Measurements from ENCODE around the gene TRIM54. TPM values are rescaled to one million over a fixed set of nuclear protein-coding genes. Genes with fewer than 3 reads are reported as not detected.
"Not testable (repeated sequence)": the region's sequence is repeated elsewhere in the genome, so short reads cannot be mapped to it uniquely, and the experiment has no call there.

TRIM54 gene
- total and polyA plus RNA-seq, 2 donors (not counting 3 experiments of a cell fraction or from before 2014, with no cell fraction given): 0.51 to 1.7 TPM

DNA sequence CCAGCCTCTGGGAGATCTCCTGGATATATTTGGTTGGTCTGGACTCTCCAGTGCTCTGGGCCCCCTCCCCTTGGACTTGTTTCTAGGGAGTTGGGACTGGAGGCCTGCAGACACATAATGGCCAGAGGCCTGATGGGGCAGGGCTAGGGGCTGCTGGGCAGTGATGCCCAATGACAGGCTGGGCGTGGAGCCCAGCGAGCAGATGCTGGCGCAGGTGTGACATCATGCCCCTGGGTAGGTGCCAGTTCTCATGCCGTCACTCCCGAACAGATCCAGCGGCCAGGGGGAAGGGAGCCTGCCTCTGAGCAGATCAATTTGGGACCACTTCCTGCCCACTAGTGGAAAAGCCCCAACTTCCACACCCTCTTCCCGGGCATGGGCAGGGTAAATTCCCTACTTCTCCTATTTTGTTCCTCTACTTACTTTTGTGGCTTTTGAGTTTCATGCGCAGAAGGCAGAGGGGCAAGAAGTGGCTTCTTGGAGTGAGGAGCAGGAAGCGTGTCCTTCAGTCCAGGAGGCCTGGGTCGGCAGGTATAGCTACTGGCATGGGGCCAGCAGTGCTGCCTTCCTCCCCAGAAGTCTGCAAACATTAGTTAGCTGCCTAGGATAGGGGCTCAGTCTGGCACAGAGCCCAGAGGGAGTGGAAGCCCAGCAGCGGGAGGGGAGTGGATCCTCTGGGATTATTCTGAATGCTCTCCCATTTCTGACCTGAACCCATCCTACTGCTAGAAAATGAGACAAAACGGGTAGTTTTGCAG is 34.6 kb downstream of the TRIM54 start:
- H3K36me3 ChIP-seq (ENCODE audit: control insufficient read depth in 2 of 2, extremely low read depth in 1 of 2, insufficient read depth in 2 of 2, low read length in 2 of 2): peaks cover 0 to 3% of the 10 kb centered on the region in 2 experiments
- no peaks in the 10 kb centered on the region for H3K79me2 ChIP-seq (ENCODE audit: control insufficient read depth, insufficient read depth, low read length)
- H3K9ac ChIP-seq (replicated peaks; ENCODE audit: extremely low read depth, insufficient read depth, low read length): no peak overlapping the region
- no peak overlapping the region for H3K4me3 ChIP-seq (replicated peaks in 1 of 3; ENCODE audit: insufficient read depth in 1 of 3, low read depth in 1 of 3, low read length in 3 of 3)
- H3K4me2 ChIP-seq (ENCODE audit: insufficient read depth, low read length): no peak overlapping the region
- FAIRE-seq (no peak), DNase-seq (ENCODE audit: low read depth, low spot score) (no peak)
- no peaks in the 10 kb centered on the region for H3K27me3 ChIP-seq (ENCODE audit: control insufficient read depth in 2 of 2, insufficient read depth in 2 of 2, low read length in 2 of 2)
- no peaks in the 10 kb centered on the region for H3K9me1 ChIP-seq (replicated peaks; ENCODE audit: control insufficient read depth, extremely low read depth, insufficient read depth, low read length)
- H4K20me1 ChIP-seq (replicated peaks; ENCODE audit: control insufficient read depth, extremely low read depth, insufficient read depth, low read length): no peaks in the 10 kb centered on the region
- ChIA-PET POLR2A (no interaction called here), CTCF (interaction anchor here (2.0 kb wide), 1 partner anchor 13 kb away, joined by 8 read pairs; no protein-coding TSS in a partner anchor)
- no peak overlapping the region for H2AFZ ChIP-seq (ENCODE audit: low read depth, low read length)
- BruUV-seq (replicated peaks): no TSS peak
- TF ChIP-seq MYC (IDR thresholded peaks at IDR 0.05; ENCODE audit: low read depth, low read length) (no peak), POLR2A (IDR thresholded peaks at IDR 0.05; ENCODE audit: low read depth, low read length) (no peak), EZH2 (IDR thresholded peaks at IDR 0.05; ENCODE audit: borderline replicate concordance, low read depth, low read length, severe bottlenecking) (no peak), FOS (IDR thresholded peaks at IDR 0.05; ENCODE audit: borderline replicate concordance, insufficient read depth, low read length) (no peak), POLR2AphosphoS5 (IDR thresholded peaks at IDR 0.05; ENCODE audit: insufficient read depth, low read depth, low read length) (no peak), GATA2 (IDR thresholded peaks at IDR 0.05; ENCODE audit: insufficient read depth, insufficient read length, low read depth, low read length) (no peak), JUN (IDR thresholded peaks at IDR 0.05; ENCODE audit: borderline replicate concordance, insufficient read depth, insufficient read length, low read depth) (no peak)
- TF ChIP-seq, protein P1, sequence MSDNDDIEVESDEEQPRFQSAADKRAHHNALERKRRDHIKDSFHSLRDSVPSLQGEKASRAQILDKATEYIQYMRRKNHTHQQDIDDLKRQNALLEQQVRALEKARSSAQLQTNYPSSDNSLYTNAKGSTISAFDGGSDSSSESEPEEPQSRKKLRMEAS (IDR thresholded peaks at IDR 0.05; ENCODE audit: insufficient read depth, insufficient read length): no peak
- TF ChIP-seq, protein P2, sequence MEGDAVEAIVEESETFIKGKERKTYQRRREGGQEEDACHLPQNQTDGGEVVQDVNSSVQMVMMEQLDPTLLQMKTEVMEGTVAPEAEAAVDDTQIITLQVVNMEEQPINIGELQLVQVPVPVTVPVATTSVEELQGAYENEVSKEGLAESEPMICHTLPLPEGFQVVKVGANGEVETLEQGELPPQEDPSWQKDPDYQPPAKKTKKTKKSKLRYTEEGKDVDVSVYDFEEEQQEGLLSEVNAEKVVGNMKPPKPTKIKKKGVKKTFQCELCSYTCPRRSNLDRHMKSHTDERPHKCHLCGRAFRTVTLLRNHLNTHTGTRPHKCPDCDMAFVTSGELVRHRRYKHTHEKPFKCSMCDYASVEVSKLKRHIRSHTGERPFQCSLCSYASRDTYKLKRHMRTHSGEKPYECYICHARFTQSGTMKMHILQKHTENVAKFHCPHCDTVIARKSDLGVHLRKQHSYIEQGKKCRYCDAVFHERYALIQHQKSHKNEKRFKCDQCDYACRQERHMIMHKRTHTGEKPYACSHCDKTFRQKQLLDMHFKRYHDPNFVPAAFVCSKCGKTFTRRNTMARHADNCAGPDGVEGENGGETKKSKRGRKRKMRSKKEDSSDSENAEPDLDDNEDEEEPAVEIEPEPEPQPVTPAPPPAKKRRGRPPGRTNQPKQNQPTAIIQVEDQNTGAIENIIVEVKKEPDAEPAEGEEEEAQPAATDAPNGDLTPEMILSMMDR (IDR thresholded peaks at IDR 0.05; ENCODE audit: extremely low read depth in 1 of 2, insufficient read depth in 1 of 2, low read depth in 1 of 2, low read length in 2 of 2): no peak
- H3K9me3 ChIP-seq (replicated peaks; ENCODE audit: control insufficient read depth, insufficient read depth, low read length): no peaks in the 10 kb centered on the region
- H3K4me1 ChIP-seq (ENCODE audit: control insufficient read depth, extremely low read depth, insufficient read depth, low read length): peaks cover 17% of the 10 kb centered on the region
- dilution Hi-C loops (cut with MboI; ENCODE audit: extremely low pct_ligation_motif_present, low sequenced_read_pairs) (no loop called here), intact Hi-C loops (cut with micrococcal nuclease) (no loop called here)
- H3K27ac ChIP-seq (ENCODE audit: insufficient read depth, low read depth, low read length): no peak overlapping the region

DNA sequence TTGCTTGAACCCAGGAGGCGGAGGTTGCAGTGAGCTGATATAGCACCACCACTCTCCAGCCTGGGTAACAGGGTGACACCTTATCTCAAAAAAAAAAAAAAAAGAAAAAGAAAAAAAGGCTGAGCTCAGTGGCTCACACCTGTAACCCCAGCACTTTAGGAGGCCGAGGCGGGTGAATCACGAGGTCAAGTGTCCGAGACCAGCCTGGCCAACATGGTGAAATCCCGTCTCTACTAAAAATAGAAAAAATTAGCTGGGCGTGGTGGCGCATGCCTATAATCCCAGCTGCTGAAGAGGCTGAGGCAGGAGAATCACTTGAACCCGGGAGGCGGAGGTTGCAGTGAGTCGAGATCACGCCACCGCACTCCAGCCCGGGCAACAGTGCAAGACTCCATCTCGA is 37.6 kb downstream of the TRIM54 start:
- H4K20me1 ChIP-seq (replicated peaks; ENCODE audit: control insufficient read depth, extremely low read depth, insufficient read depth, low read length); H3K9me3 ChIP-seq (replicated peaks; ENCODE audit: control insufficient read depth, insufficient read depth, low read length); H3K27ac ChIP-seq (ENCODE audit: insufficient read depth, low read depth, low read length); H2AFZ ChIP-seq (ENCODE audit: low read depth, low read length); intact Hi-C loops (cut with micrococcal nuclease); BruUV-seq (replicated peaks); H3K36me3 ChIP-seq (ENCODE audit: control insufficient read depth in 2 of 2, extremely low read depth in 1 of 2, insufficient read depth in 2 of 2, low read length in 2 of 2); H3K9me1 ChIP-seq (replicated peaks; ENCODE audit: control insufficient read depth, extremely low read depth, insufficient read depth, low read length); dilution Hi-C loops (cut with MboI; ENCODE audit: extremely low pct_ligation_motif_present, low sequenced_read_pairs); DNase-seq (ENCODE audit: low read depth, low spot score); H3K9ac ChIP-seq (replicated peaks; ENCODE audit: extremely low read depth, insufficient read depth, low read length); H3K4me2 ChIP-seq (ENCODE audit: insufficient read depth, low read length); H3K79me2 ChIP-seq (ENCODE audit: control insufficient read depth, insufficient read depth, low read length); H3K4me3 ChIP-seq (replicated peaks in 1 of 3; ENCODE audit: insufficient read depth in 1 of 3, low read depth in 1 of 3, low read length in 3 of 3); H3K27me3 ChIP-seq (ENCODE audit: control insufficient read depth in 2 of 2, insufficient read depth in 2 of 2, low read length in 2 of 2): not testable (repeated sequence)
- POLR2A ChIA-PET: interaction anchor here (0.7 kb wide), 1 partner anchor 109 kb away, joined by 5 read pairs; the partner anchor contains the start of gene NRBP1
- peak; percentile 15 for FAIRE-seq
- CTCF ChIA-PET: interaction anchor here (1.3 kb wide), 1 partner anchor 49 kb away, joined by 6 read pairs; no protein-coding TSS in a partner anchor
- H3K4me1 ChIP-seq (ENCODE audit: control insufficient read depth, extremely low read depth, insufficient read depth, low read length): peaks cover 26% of the 10 kb centered on the region
